Activated naive CD4-positive, alpha-beta T cell (primary cell): ENCODE measurements around the gene CP.
"Not testable (repeated sequence)": the region's sequence is repeated elsewhere in the genome, so short reads cannot be mapped to it uniquely, and the experiment has no call there.

Source experiments
- DNase-seq, 4 experiments: peaks; one replicate each; lab custom pipeline; 2025; lab: John Stamatoyannopoulos, UW

The CP gene

GRCh38 chr3:149227591-149228268 is 6.1 kb upstream of the CP start:
- DNase-seq, result no peak

- no peak for DNase-seq
Observed at GRCh38 chr3:149226776-149227175, 5.1 kb upstream of the CP start.

- no peak for DNase-seq
Observed at GRCh38 chr3:149224736-149225594, 3.3 kb upstream of the CP start.

- no peak for DNase-seq
Observed at GRCh38 chr3:149223461-149223820, 1.8 kb upstream of the CP start.

GRCh38 chr3:149219380-149220121 is 2.1 kb downstream of the CP start:
- not testable (repeated sequence) for DNase-seq

GRCh38 chr3:149217347-149217746 is 4.3 kb downstream of the CP start:
- no peak for DNase-seq

- no peak for DNase-seq
Observed at GRCh38 chr3:149216193-149216869, 5.3 kb downstream of the CP start.

- DNase-seq, result no peak
Observed at GRCh38 chr3:149215515-149215914, 6.1 kb downstream of the CP start.

GRCh38 chr3:149214702-149215101 is 6.9 kb downstream of the CP start:
- no peak for DNase-seq

GRCh38 chr3:149212386-149212785 is 9.2 kb downstream of the CP start:
- DNase-seq, result no peak

GRCh38 chr3:149209431-149209830 is 12.2 kb downstream of the CP start:
- no peak for DNase-seq

- DNase-seq, result no peak
Observed at GRCh38 chr3:149207475-149207874, 14.2 kb downstream of the CP start.

GRCh38 chr3:149204390-149204991 is 17.1 kb downstream of the CP start:
- DNase-seq, result no peak

GRCh38 chr3:149203758-149204157 is 17.9 kb downstream of the CP start:
- DNase-seq, result no peak

GRCh38 chr3:149199474-149199873 is 22.2 kb downstream of the CP start:
- no peak for DNase-seq

GRCh38 chr3:149198611-149199010 is 23.0 kb downstream of the CP start:
- DNase-seq, result no peak

GRCh38 chr3:149197669-149198068 is 24.0 kb downstream of the CP start:
- DNase-seq, result no peak

- DNase-seq, result not testable (repeated sequence)
Observed at GRCh38 chr3:149196805-149197592, 24.6 kb downstream of the CP start.

- DNase-seq, result no peak
Observed at GRCh38 chr3:149195221-149195620, 26.4 kb downstream of the CP start.

- no peak for DNase-seq
Observed at GRCh38 chr3:149188494-149188893, 33.1 kb downstream of the CP start.

- no peak for DNase-seq
Observed at GRCh38 chr3:149186721-149187120, 34.9 kb downstream of the CP start.
